ENCODE measurements around the gene NTSR2.
"Not testable (repeated sequence)": the region's sequence is repeated elsewhere in the genome, so short reads cannot be mapped to it uniquely, and the experiment has no call there.

NTSR2 gene

DNA sequence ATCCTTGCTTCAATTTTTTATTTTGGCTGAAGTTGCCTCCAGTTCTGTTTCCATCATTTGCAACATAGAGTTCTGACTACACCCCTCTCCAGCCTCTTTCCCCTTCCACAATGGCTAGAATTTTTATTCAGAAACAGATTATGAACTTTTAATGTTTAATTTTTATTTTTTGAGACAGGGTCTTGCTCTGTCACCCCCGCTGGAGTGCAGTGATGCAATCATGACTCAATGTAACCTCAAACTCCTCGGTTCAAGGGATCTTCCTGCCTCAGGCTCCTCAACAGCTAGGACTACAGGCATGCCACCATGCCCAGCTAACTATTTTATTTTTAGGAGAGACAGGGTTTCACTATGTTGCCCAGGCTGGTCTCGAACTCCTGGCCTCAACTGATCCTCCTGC, 2.8 kb downstream of the NTSR2 start:
- Histone ChIP-seq H3K27ac (ENCODE audit: insufficient read depth, low read depth, low read length, poor library complexity, severe bottlenecking) (no peak overlapping the region), H3K4me1 (ENCODE audit: control insufficient read depth, insufficient read depth, low read length) (peaks cover 6% of the 10 kb centered on the region), H3K4me3 (ENCODE audit: insufficient read depth, low read depth, low read length) (no peak overlapping the region), H3K36me3 (ENCODE audit: control insufficient read depth, insufficient read depth, low read length) (no peaks in the 10 kb centered on the region), H3K9me3 (ENCODE audit: control insufficient read depth, low read length) (no peaks in the 10 kb centered on the region), H3K27me3 (ENCODE audit: control insufficient read depth, insufficient read depth, low read length, poor library complexity, severe bottlenecking) (peaks cover 27% of the 10 kb centered on the region)
- WGBS, 2 experiments, result 84 to 86% methylated on average over 3 of the region's 3 CpGs

DNA sequence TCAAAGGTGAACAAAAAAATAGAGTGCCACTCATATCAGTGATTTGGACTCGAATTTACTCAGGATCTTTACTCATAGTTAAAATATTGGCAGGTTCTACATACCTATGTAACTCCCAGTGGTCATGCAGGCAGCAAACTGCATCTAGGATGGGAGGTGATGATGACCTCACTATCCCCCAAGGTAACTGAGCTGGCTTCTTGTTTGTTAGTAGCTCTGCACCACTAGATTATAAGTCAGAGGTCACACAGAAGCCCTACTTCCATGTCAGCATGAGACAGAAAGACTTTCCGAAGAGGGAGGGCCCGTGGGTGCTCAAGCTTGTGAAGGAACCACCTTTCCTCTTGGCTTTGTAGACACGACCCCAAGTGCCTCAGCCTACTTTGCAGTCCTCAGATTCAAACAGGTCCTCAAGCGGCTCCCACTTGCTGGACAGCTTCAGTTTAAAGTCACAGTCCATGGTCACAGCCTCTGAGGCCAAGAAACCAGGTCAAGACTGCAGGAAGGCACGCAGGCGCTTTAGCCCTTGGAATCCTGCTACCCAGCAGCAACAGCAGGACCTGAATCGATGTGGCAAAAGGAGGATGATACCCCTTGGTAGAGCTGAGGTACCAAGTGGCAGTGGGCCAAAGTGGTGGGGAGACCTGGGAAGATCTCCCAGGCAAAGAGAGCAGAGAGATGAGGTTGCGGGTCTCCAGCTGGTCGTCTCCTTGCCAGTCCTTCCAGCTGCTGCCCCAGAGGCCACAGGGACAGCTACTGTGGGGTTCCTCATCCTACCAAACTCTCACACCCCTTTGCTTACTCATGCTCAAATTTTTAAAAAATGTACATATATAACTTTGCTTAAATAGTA, 4.3 kb downstream of the NTSR2 start:
- Histone ChIP-seq H3K36me3 (ENCODE audit: control insufficient read depth, insufficient read depth, low read length) (no peaks in the 10 kb centered on the region), H3K27me3 (ENCODE audit: control insufficient read depth, insufficient read depth, low read length, poor library complexity, severe bottlenecking) (peaks cover 23% of the 10 kb centered on the region), H3K27ac (ENCODE audit: insufficient read depth, low read depth, low read length, poor library complexity, severe bottlenecking) (no peak overlapping the region), H3K4me1 (ENCODE audit: control insufficient read depth, insufficient read depth, low read length) (peaks cover 6% of the 10 kb centered on the region), H3K9me3 (ENCODE audit: control insufficient read depth, low read length) (no peaks in the 10 kb centered on the region), H3K4me3 (ENCODE audit: insufficient read depth, low read depth, low read length) (no peak overlapping the region)
- WGBS, 2 experiments, result 87 to 92% methylated on average over 10 of the region's 10 CpGs

DNA sequence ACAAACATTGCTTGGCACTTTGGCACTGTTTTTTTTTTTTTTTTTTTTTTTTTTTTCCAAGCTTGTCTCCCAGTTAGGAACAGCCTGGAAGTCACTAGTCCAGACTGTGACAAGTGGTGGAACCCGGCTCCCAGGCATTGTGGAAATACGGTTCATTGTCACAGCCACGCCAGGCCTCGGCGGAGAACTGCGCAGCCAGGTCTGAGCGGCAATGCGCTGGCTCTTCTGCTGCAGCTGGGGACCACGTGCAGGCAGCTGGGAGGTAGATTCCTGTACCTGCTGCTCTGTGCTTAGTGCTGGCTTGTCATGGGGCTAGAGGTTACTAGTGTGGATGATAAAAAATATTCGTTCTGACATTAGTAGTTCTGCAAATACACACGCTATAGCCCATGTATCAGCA, 5.0 kb downstream of the NTSR2 start:
- H3K4me3 ChIP-seq (ENCODE audit: insufficient read depth, low read depth, low read length), result no peak overlapping the region
- H3K36me3 ChIP-seq (ENCODE audit: control insufficient read depth, insufficient read depth, low read length), result no peaks in the 10 kb centered on the region
- no peak overlapping the region for H3K27ac ChIP-seq (ENCODE audit: insufficient read depth, low read depth, low read length, poor library complexity, severe bottlenecking)
- 92 to 95% methylated on average over 11 of the region's 11 CpGs for WGBS, 2 experiments
- H3K9me3 ChIP-seq (ENCODE audit: control insufficient read depth, low read length), result no peaks in the 10 kb centered on the region
- H3K27me3 ChIP-seq (ENCODE audit: control insufficient read depth, insufficient read depth, low read length, poor library complexity, severe bottlenecking), result peaks cover 16% of the 10 kb centered on the region
- H3K4me1 ChIP-seq (ENCODE audit: control insufficient read depth, insufficient read depth, low read length), result peaks cover 1% of the 10 kb centered on the region

DNA sequence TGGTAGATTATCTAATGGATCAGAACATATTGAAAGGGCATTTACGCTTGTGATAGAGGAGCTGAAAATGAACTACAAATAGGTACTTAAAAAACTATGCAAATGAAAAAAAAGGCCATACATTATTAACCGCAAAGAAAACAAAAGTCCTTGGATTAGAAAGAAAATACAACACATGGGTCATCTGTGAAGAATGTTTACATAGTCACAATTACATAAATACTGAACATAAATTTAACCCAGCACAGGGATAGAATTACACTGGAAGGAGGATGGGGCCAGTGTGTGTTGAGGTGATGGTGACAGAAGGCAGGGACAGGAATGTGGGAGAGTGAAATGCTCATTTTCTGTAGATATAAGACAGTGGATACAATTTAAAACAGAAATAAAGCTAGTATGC, 6.6 kb downstream of the NTSR2 start:
- no peaks in the 10 kb centered on the region for H3K36me3 ChIP-seq (ENCODE audit: control insufficient read depth, insufficient read depth, low read length)
- 90% methylated on average over 2 of the region's 2 CpGs; no CpG with 5 or more reads in 1 of the 2 experiments for WGBS, 2 experiments
- H3K27me3 ChIP-seq (ENCODE audit: control insufficient read depth, insufficient read depth, low read length, poor library complexity, severe bottlenecking), result peaks cover under 1% of the 10 kb centered on the region
- no peak overlapping the region for H3K4me3 ChIP-seq (ENCODE audit: insufficient read depth, low read depth, low read length)
- H3K4me1 ChIP-seq (ENCODE audit: control insufficient read depth, insufficient read depth, low read length), result no peaks in the 10 kb centered on the region
- H3K27ac ChIP-seq (ENCODE audit: insufficient read depth, low read depth, low read length, poor library complexity, severe bottlenecking), result no peak overlapping the region
- H3K9me3 ChIP-seq (ENCODE audit: control insufficient read depth, low read length), result no peaks in the 10 kb centered on the region

DNA sequence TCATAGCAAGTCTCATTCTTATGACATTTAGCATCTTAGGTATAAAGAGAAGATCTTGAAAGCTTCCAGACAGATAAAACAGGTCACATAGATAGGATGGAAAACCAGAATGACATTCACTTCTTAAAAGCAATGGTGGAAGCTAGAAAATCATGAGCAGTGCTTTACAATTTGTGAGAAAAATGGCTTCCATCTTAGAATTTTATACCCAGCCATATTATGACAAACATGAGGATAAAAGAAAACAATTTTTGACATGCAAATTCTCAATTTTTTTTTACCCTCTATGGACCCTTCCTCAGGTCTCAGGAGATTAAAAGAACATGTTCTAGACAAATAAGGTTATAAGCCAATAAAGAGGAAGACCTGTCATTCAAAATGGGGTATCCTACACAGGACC, 7.1 kb downstream of the NTSR2 start:
- Histone ChIP-seq H3K4me1 (ENCODE audit: control insufficient read depth, insufficient read depth, low read length) (no peaks in the 10 kb centered on the region), H3K27me3 (ENCODE audit: control insufficient read depth, insufficient read depth, low read length, poor library complexity, severe bottlenecking) (no peaks in the 10 kb centered on the region), H3K9me3 (ENCODE audit: control insufficient read depth, low read length) (no peaks in the 10 kb centered on the region), H3K36me3 (ENCODE audit: control insufficient read depth, insufficient read depth, low read length) (no peaks in the 10 kb centered on the region), H3K4me3 (ENCODE audit: insufficient read depth, low read depth, low read length) (no peak overlapping the region), H3K27ac (ENCODE audit: insufficient read depth, low read depth, low read length, poor library complexity, severe bottlenecking) (no peak overlapping the region)

DNA sequence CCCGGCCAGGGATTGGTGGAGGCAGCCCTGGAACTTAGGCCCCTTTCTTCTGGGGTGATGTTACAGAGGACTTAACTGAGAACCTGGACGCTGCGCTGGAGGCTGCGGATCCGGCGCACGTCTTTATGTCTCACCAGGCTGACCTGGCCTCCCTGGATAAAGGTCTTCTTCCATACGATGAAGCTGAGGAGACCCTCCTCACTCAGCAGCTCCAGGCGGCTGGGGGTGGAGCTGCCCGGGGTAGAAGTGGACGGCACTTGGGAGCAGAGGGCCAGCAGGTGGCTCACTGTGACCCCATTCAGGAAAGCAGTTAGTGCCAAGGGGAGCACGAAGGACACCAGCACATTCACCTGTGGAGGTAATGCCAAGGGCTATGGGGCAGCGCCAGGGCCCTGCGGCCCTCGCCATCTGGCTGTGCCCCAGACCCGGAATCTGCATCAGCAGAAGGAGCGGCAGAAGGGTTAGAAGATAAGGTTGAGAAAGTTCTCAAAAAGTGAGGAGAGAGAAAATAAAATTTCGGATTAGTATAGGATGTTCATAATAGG, 8.0 kb downstream of the NTSR2 start:
- H3K4me1 ChIP-seq (ENCODE audit: control insufficient read depth, insufficient read depth, low read length), result no peaks in the 10 kb centered on the region
- H3K9me3 ChIP-seq (ENCODE audit: control insufficient read depth, low read length), result no peaks in the 10 kb centered on the region
- no peak overlapping the region for H3K27ac ChIP-seq (ENCODE audit: insufficient read depth, low read depth, low read length, poor library complexity, severe bottlenecking)
- H3K36me3 ChIP-seq (ENCODE audit: control insufficient read depth, insufficient read depth, low read length), result no peaks in the 10 kb centered on the region
- no peaks in the 10 kb centered on the region for H3K27me3 ChIP-seq (ENCODE audit: control insufficient read depth, insufficient read depth, low read length, poor library complexity, severe bottlenecking)
- 94% methylated on average over 18 of the region's 18 CpGs for WGBS, 2 experiments
- no peak overlapping the region for H3K4me3 ChIP-seq (ENCODE audit: insufficient read depth, low read depth, low read length)

DNA sequence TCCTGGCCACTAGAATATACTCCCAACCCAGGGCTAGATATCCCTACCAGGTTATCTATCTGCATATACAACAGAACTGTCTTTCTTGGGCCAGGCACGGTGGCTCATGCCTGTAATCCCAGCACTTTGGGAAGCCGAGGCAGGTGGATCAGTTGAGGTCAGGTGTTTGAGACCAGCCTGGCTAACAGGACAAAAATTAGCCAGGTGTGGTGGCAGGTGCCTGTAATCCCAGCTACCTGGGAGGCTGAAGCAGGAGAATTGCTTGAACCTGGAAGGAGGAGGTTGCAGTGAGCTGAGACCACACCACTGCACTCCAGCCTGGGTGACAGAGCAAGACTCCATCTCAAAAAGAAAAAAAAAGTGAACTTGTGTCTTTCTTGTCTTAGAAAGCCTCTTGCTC, 9.6 kb downstream of the NTSR2 start:
- not testable (repeated sequence) for H3K27me3 ChIP-seq (ENCODE audit: control insufficient read depth, insufficient read depth, low read length, poor library complexity, severe bottlenecking); H3K9me3 ChIP-seq (ENCODE audit: control insufficient read depth, low read length); H3K4me3 ChIP-seq (ENCODE audit: insufficient read depth, low read depth, low read length); H3K4me1 ChIP-seq (ENCODE audit: control insufficient read depth, insufficient read depth, low read length); H3K36me3 ChIP-seq (ENCODE audit: control insufficient read depth, insufficient read depth, low read length); H3K27ac ChIP-seq (ENCODE audit: insufficient read depth, low read depth, low read length, poor library complexity, severe bottlenecking)
- 88 to 93% methylated on average over 2 of the region's 2 CpGs for WGBS, 2 experiments

DNA sequence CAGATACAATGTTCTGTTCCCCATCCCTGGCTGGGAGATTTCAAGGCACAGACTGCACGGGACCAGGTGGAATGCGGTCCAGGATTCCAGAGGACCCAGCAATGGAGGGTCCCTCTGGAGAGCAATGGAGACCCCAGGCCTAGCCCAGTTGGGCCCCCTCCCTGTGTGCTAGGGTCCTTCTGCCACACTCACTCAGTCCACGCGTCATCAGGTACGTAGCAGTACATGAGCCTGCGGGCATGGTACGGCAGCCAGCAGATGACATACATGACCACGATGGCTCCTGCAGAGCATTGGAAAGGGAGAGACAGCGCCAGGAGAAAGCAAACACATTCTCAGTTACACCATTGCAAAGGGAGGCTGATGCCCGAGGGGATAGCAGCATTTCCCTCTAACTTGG, 10.1 kb downstream of the NTSR2 start:
- Histone ChIP-seq H3K4me1 (ENCODE audit: control insufficient read depth, insufficient read depth, low read length) (no peaks in the 10 kb centered on the region), H3K4me3 (ENCODE audit: insufficient read depth, low read depth, low read length) (no peak overlapping the region), H3K27ac (ENCODE audit: insufficient read depth, low read depth, low read length, poor library complexity, severe bottlenecking) (no peak overlapping the region), H3K27me3 (ENCODE audit: control insufficient read depth, insufficient read depth, low read length, poor library complexity, severe bottlenecking) (no peaks in the 10 kb centered on the region), H3K9me3 (ENCODE audit: control insufficient read depth, low read length) (no peaks in the 10 kb centered on the region), H3K36me3 (ENCODE audit: control insufficient read depth, insufficient read depth, low read length) (no peaks in the 10 kb centered on the region)
- WGBS, 2 experiments, result 96 to 97% methylated on average over 10 of the region's 10 CpGs

DNA sequence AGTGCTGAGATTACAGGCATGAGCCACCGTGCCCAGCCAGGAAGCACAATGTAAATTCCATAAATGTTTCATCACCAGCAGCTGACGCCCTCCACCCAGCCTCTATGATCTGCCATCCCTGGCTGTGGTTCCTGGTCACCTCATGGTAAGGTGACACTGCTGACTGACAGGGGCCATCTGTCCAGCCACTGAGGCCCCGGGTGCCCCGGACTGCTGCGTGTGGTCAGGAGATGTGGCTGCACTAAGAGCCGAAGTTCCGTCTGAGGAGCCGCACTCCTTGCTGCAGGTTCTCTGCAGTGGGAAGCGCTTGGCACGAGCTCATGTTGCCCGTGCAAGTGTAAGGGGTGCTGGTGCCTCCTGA, 10.9 kb downstream of the NTSR2 start:
- H3K27me3 ChIP-seq (ENCODE audit: control insufficient read depth, insufficient read depth, low read length, poor library complexity, severe bottlenecking), result no peaks in the 10 kb centered on the region
- H3K36me3 ChIP-seq (ENCODE audit: control insufficient read depth, insufficient read depth, low read length), result no peaks in the 10 kb centered on the region
- no peaks in the 10 kb centered on the region for H3K9me3 ChIP-seq (ENCODE audit: control insufficient read depth, low read length)
- 94 to 95% methylated on average over 11 of the region's 11 CpGs for WGBS, 2 experiments
- H3K4me3 ChIP-seq (ENCODE audit: insufficient read depth, low read depth, low read length), result no peak overlapping the region
- no peak overlapping the region for H3K27ac ChIP-seq (ENCODE audit: insufficient read depth, low read depth, low read length, poor library complexity, severe bottlenecking)
- no peaks in the 10 kb centered on the region for H3K4me1 ChIP-seq (ENCODE audit: control insufficient read depth, insufficient read depth, low read length)

DNA sequence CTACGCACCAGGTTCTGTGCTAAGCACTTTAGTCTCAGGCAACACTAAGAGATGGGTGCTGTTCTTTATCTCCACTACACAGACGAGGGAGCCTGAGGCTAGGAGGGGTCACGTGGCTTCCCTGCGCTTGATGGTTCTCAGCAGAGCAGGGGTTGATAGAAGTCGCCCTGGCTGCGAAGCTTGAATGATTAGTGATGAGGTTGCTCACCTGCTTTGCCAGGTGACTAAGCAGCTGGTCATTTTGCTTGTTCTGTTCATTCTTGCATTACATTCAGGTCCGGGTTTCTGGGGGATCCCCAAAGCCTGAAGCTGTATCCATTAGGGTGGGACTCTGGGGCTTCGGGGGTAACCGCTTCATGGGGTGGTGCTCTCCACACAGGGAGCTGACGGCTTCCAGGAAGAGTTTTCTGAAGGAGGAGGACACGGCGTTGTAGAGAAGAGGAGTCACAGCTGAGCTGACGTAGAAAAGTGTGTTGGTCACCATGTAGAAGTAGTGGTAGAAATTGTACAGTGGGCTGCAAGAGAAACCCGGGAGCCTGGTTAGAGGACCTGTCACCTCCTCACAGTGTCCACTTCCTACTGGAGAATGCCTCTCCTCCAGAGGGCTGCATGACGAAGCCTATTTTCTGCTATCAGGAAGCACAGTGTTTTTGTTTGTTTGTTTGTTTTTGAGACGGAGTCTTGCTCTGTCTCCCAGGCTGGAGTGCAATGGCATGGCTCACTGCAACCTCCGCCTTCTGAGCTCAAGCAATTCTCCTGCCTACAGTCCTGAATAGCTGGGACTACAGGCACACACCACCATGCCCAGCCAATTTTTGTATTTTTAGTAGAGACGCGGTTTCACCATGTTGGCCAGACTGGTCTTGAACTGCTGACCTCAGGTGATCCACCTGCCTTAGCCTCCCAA, 11.5 kb downstream of the NTSR2 start:
- no peaks in the 10 kb centered on the region for H3K27me3 ChIP-seq (ENCODE audit: control insufficient read depth, insufficient read depth, low read length, poor library complexity, severe bottlenecking)
- H3K27ac ChIP-seq (ENCODE audit: insufficient read depth, low read depth, low read length, poor library complexity, severe bottlenecking), result no peak overlapping the region
- no peak overlapping the region for H3K4me3 ChIP-seq (ENCODE audit: insufficient read depth, low read depth, low read length)
- no peaks in the 10 kb centered on the region for H3K36me3 ChIP-seq (ENCODE audit: control insufficient read depth, insufficient read depth, low read length)
- WGBS, 2 experiments, result 91 to 93% methylated on average over 19 of the region's 19 CpGs
- H3K4me1 ChIP-seq (ENCODE audit: control insufficient read depth, insufficient read depth, low read length), result no peaks in the 10 kb centered on the region
- no peaks in the 10 kb centered on the region for H3K9me3 ChIP-seq (ENCODE audit: control insufficient read depth, low read length)

Measured in ectodermal cell (in vitro differentiated cells).